Right atrium auricular region (tissue), 2 donors: ENCODE results near the gene HYCC1. TPM values are rescaled to one million over a fixed set of nuclear protein-coding genes. Genes with fewer than 3 reads are reported as not detected.

Experiments
- DNase-seq: peaks from one replicate; pipeline ENCODE4 v3.0.0-alpha.2; 2019; ENCODE audit warnings: low spot score
- H3K27ac ChIP-seq, 2 donors: fragments of 200-600 bp; sonication (generic); 1 replicate in 1 of 2; 2 replicates in 1 of 2; pipeline ENCODE4 v1.5.1; 2016 to 2019
- H3K27me3 ChIP-seq, 2 donors: fragments of 200-600 bp; sonication (generic); one replicate each; pipeline versions ENCODE4 v1.5.1 to v1.6.0; 2017 to 2019
- H3K36me3 ChIP-seq: fragments of 200-600 bp; sonication (generic); one replicate; pipeline ENCODE4 v1.5.1; 2016
- H3K4me1 ChIP-seq, 2 donors: fragments of 200-600 bp; sonication (generic); one replicate each; pipeline versions ENCODE4 v1.5.1 to v1.6.0; 2017 to 2019
- H3K4me3 ChIP-seq, 2 donors: fragments of 200-600 bp; sonication (generic); 1 replicate in 1 of 2; 2 replicates in 1 of 2; pipeline ENCODE4 v1.5.1; 2017 to 2019; ENCODE audit warnings: mild to moderate bottlenecking in 1 of 2, moderate library complexity in 1 of 2
- H3K9me3 ChIP-seq, 2 donors: fragments of 200-600 bp; sonication (generic); one replicate each; pipeline ENCODE4 v1.5.1; 2019
- CTCF ChIP-seq, 2 donors: fragments of 200-600 bp; sonication (generic); IDR thresholded peaks; one replicate each; pipeline ENCODE4 v1.5.1; 2019; ENCODE audit warnings: antibody characterized with exemption in 2 of 2
- total RNA-seq, 2 donors: library from RNA; depleted of rRNA; stranded (reverse); fragments of >200 nt; gene quantifications; one replicate each; pipeline ENCODE4 v1.1.0, GENCODE V29; 2016

HYCC1 gene
- total RNA-seq, 2 donors from 2014 or later = 26.1 to 40.8 TPM

- H3K27ac ChIP-seq = no peak overlapping the region
- no peak for DNase-seq
- TF ChIP-seq CTCF (IDR thresholded peaks at IDR 0.05) = no peak
- peaks cover 0 to 20% of the 10 kb centered on the region in 2 donors for H3K4me1 ChIP-seq
- no peaks in the 10 kb centered on the region for H3K9me3 ChIP-seq
- no peaks in the 10 kb centered on the region for H3K27me3 ChIP-seq
- no peak overlapping the region for H3K4me3 ChIP-seq
- no peaks in the 10 kb centered on the region for H3K36me3 ChIP-seq
These were observed 13.2 kb downstream of the HYCC1 start for GRCh38 chr7:23000597-23001360.

- H3K27ac ChIP-seq = no peak overlapping the region
- no peaks in the 10 kb centered on the region for H3K36me3 ChIP-seq
- TF ChIP-seq CTCF (IDR thresholded peaks at IDR 0.05) = no peak
- no peak for DNase-seq
- no peak overlapping the region for H3K4me3 ChIP-seq
- no peaks in the 10 kb centered on the region for H3K27me3 ChIP-seq
- peaks cover 0 to 7% of the 10 kb centered on the region in 2 donors for H3K4me1 ChIP-seq
- no peaks in the 10 kb centered on the region for H3K9me3 ChIP-seq
These were observed 15.4 kb downstream of the HYCC1 start for GRCh38 chr7:22998519-22998896.

- Histone ChIP-seq H3K4me1 (peaks cover 0 to 2% of the 10 kb centered on the region in 2 donors), H3K4me3 (no peak overlapping the region), H3K27ac (no peak overlapping the region), H3K9me3 (no peaks in the 10 kb centered on the region), H3K36me3 (no peaks in the 10 kb centered on the region), H3K27me3 (no peaks in the 10 kb centered on the region)
- no peak for DNase-seq
- no peak for TF ChIP-seq CTCF (IDR thresholded peaks at IDR 0.05)
These were observed 15.9 kb downstream of the HYCC1 start for GRCh38 chr7:22997871-22998518.

- H3K9me3 ChIP-seq = no peaks in the 10 kb centered on the region
- no peaks in the 10 kb centered on the region for H3K27me3 ChIP-seq
- no peak for DNase-seq
- H3K4me3 ChIP-seq = no peak overlapping the region
- H3K4me1 ChIP-seq = no peaks in the 10 kb centered on the region
- TF ChIP-seq CTCF (IDR thresholded peaks at IDR 0.05) = no peak
- H3K36me3 ChIP-seq = no peaks in the 10 kb centered on the region
- H3K27ac ChIP-seq = no peak overlapping the region
These were observed 17.5 kb downstream of the HYCC1 start for GRCh38 chr7:22996470-22996869.

- Histone ChIP-seq H3K27ac (no peak overlapping the region), H3K27me3 (no peaks in the 10 kb centered on the region), H3K36me3 (no peaks in the 10 kb centered on the region), H3K9me3 (no peaks in the 10 kb centered on the region), H3K4me3 (no peak overlapping the region), H3K4me1 (peaks cover 0 to 2% of the 10 kb centered on the region in 2 donors)
- DNase-seq = no peak
- no peak for TF ChIP-seq CTCF (IDR thresholded peaks at IDR 0.05)
These were observed 18.9 kb downstream of the HYCC1 start for GRCh38 chr7:22995011-22995410.
